ENCODE results near the gene ABCA5.

Gene ABCA5

GRCh38 chr17:69267219-69267618, 59.7 kb downstream of the ABCA5 start:
- no peaks in the 10 kb centered on the region for H3K4me1 Mint-ChIP-seq
- DNase-seq (no peak), ATAC-seq (replicated peaks) (no peak)
- H3K27ac Mint-ChIP-seq, result no peak overlapping the region
- no peaks in the 10 kb centered on the region for H3K9me3 Mint-ChIP-seq
- H3K36me3 Mint-ChIP-seq, result peaks cover 11 to 16% of the 10 kb centered on the region in 2 donors
- no peaks in the 10 kb centered on the region for H3K27me3 Mint-ChIP-seq
- no peak overlapping the region for H3K4me3 Mint-ChIP-seq

GRCh38 chr17:69265873-69266272, 61.1 kb downstream of the ABCA5 start:
- no peak overlapping the region for H3K4me3 Mint-ChIP-seq
- ATAC-seq (replicated peaks), result no peak
- H3K9me3 Mint-ChIP-seq, result no peaks in the 10 kb centered on the region
- no peak for DNase-seq
- peaks cover 11 to 16% of the 10 kb centered on the region in 2 donors for H3K36me3 Mint-ChIP-seq
- H3K27me3 Mint-ChIP-seq, result no peaks in the 10 kb centered on the region
- no peaks in the 10 kb centered on the region for H3K4me1 Mint-ChIP-seq
- no peak overlapping the region for H3K27ac Mint-ChIP-seq

- Mint-ChIP-seq H3K4me3 (no peak overlapping the region), H3K9me3 (no peaks in the 10 kb centered on the region), H3K4me1 (no peaks in the 10 kb centered on the region), H3K36me3 (peaks cover 8 to 21% of the 10 kb centered on the region in 2 donors), H3K27ac (no peak overlapping the region), H3K27me3 (no peaks in the 10 kb centered on the region)
- DNase-seq (no peak), ATAC-seq (replicated peaks) (no peak)
Observed at GRCh38 chr17:69254187-69254586, 72.7 kb downstream of the ABCA5 start.

- Mint-ChIP-seq H3K4me3 (no peak overlapping the region), H3K36me3 (peaks cover 8 to 17% of the 10 kb centered on the region in 2 donors), H3K4me1 (no peaks in the 10 kb centered on the region), H3K27me3 (no peaks in the 10 kb centered on the region), H3K9me3 (no peaks in the 10 kb centered on the region), H3K27ac (no peak overlapping the region)
- DNase-seq (no peak), ATAC-seq (replicated peaks) (no peak)
Observed at GRCh38 chr17:69250641-69251040, 76.3 kb downstream of the ABCA5 start.

GRCh38 chr17:69246726-69247375, 80.1 kb downstream of the ABCA5 start:
- H3K4me3 Mint-ChIP-seq, result no peak overlapping the region
- peak in 1 of 2 donors; percentile 38 for ATAC-seq (replicated peaks)

GRCh38 chr17:69246202-69246601, 80.7 kb downstream of the ABCA5 start:
- H3K9me3 Mint-ChIP-seq, result no peaks in the 10 kb centered on the region
- peaks cover 0 to 9% of the 10 kb centered on the region in 2 donors for H3K36me3 Mint-ChIP-seq
- DNase-seq, result no peak
- no peak overlapping the region for H3K27ac Mint-ChIP-seq
- H3K27me3 Mint-ChIP-seq, result no peaks in the 10 kb centered on the region
- no peak overlapping the region for H3K4me3 Mint-ChIP-seq
- H3K4me1 Mint-ChIP-seq, result no peaks in the 10 kb centered on the region
- ATAC-seq (replicated peaks), result no peak

More at GRCh38 chr17:69246726-69247375, 80.1 kb downstream of the ABCA5 start:
- DNase-seq, result no peak
- H3K27me3 Mint-ChIP-seq, result no peaks in the 10 kb centered on the region
- H3K9me3 Mint-ChIP-seq, result no peaks in the 10 kb centered on the region
- H3K27ac Mint-ChIP-seq, result no peak overlapping the region
- peaks cover 2 to 12% of the 10 kb centered on the region in 2 donors for H3K36me3 Mint-ChIP-seq
- H3K4me1 Mint-ChIP-seq, result no peaks in the 10 kb centered on the region

GRCh38 chr17:69245617-69246016, 81.3 kb downstream of the ABCA5 start:
- no peak overlapping the region for H3K27ac Mint-ChIP-seq
- no peak for ATAC-seq (replicated peaks)
- no peaks in the 10 kb centered on the region for H3K9me3 Mint-ChIP-seq

GRCh38 chr17:69239611-69240600, 87.0 kb downstream of the ABCA5 start:
- Mint-ChIP-seq H3K4me3 (no peak overlapping the region), H3K9me3 (no peaks in the 10 kb centered on the region), H3K4me1 (peaks cover 3 to 5% of the 10 kb centered on the region in 2 donors), H3K27me3 (no peaks in the 10 kb centered on the region), H3K27ac (no peak overlapping the region), H3K36me3 (peaks cover 0 to 9% of the 10 kb centered on the region in 2 donors)
- ATAC-seq (replicated peaks) (no peak), DNase-seq (no peak)

More at GRCh38 chr17:69245617-69246016, 81.3 kb downstream of the ABCA5 start:
- Mint-ChIP-seq H3K4me1 (no peaks in the 10 kb centered on the region), H3K4me3 (no peak overlapping the region), H3K36me3 (peaks cover 0 to 13% of the 10 kb centered on the region in 2 donors), H3K27me3 (no peaks in the 10 kb centered on the region)
- DNase-seq, result no peak

GRCh38 chr17:69236946-69237345, 90.0 kb downstream of the ABCA5 start:
- H3K4me3 Mint-ChIP-seq, result no peak overlapping the region
- H3K27ac Mint-ChIP-seq, result no peak overlapping the region
- H3K9me3 Mint-ChIP-seq, result peaks cover 3 to 10% of the 10 kb centered on the region in 2 donors
- H3K36me3 Mint-ChIP-seq, result peaks cover 0 to 13% of the 10 kb centered on the region in 2 donors
- peaks cover 3 to 5% of the 10 kb centered on the region in 2 donors for H3K4me1 Mint-ChIP-seq
- H3K27me3 Mint-ChIP-seq, result no peaks in the 10 kb centered on the region
- ATAC-seq (replicated peaks) (no peak), DNase-seq (no peak)

GRCh38 chr17:69236464-69236863, 90.5 kb downstream of the ABCA5 start:
- peaks cover 3 to 13% of the 10 kb centered on the region in 2 donors for H3K9me3 Mint-ChIP-seq
- H3K27ac Mint-ChIP-seq, result no peak overlapping the region
- peaks cover 0 to 13% of the 10 kb centered on the region in 2 donors for H3K36me3 Mint-ChIP-seq
- no peaks in the 10 kb centered on the region for H3K27me3 Mint-ChIP-seq
- DNase-seq (no peak), ATAC-seq (replicated peaks) (no peak)
- H3K4me1 Mint-ChIP-seq, result peaks cover 3 to 5% of the 10 kb centered on the region in 2 donors
- H3K4me3 Mint-ChIP-seq, result no peak overlapping the region

- peaks cover 10 to 13% of the 10 kb centered on the region in 2 donors for H3K9me3 Mint-ChIP-seq
- peaks cover 0 to 4% of the 10 kb centered on the region in 2 donors for H3K36me3 Mint-ChIP-seq
- DNase-seq (peak; percentile 78), ATAC-seq (replicated peaks) (peak; percentile 99)
- no peak overlapping the region for H3K4me3 Mint-ChIP-seq
- H3K27me3 Mint-ChIP-seq, result no peaks in the 10 kb centered on the region
- peak overlapping the region; percentile 4 for H3K27ac Mint-ChIP-seq
- peaks cover 3 to 5% of the 10 kb centered on the region in 2 donors for H3K4me1 Mint-ChIP-seq
Observed at GRCh38 chr17:69235338-69236058, 91.4 kb downstream of the ABCA5 start.

- Mint-ChIP-seq H3K27ac (no peak overlapping the region), H3K4me1 (peaks cover 4 to 18% of the 10 kb centered on the region in 2 donors), H3K4me3 (no peak overlapping the region), H3K36me3 (peaks cover 2 to 4% of the 10 kb centered on the region in 2 donors), H3K27me3 (no peaks in the 10 kb centered on the region), H3K9me3 (peaks cover 11 to 13% of the 10 kb centered on the region in 2 donors)
- no peak for DNase-seq
- no peak for ATAC-seq (replicated peaks)
Observed at GRCh38 chr17:69232650-69233049, 94.3 kb downstream of the ABCA5 start.

- DNase-seq, result no peak
- Mint-ChIP-seq H3K4me3 (no peak overlapping the region), H3K36me3 (peaks cover 2 to 4% of the 10 kb centered on the region in 2 donors), H3K27me3 (no peaks in the 10 kb centered on the region), H3K4me1 (peaks cover 4 to 25% of the 10 kb centered on the region in 2 donors), H3K9me3 (peaks cover 11 to 13% of the 10 kb centered on the region in 2 donors), H3K27ac (no peak overlapping the region)
- no peak for ATAC-seq (replicated peaks)
Observed at GRCh38 chr17:69231521-69231920, 95.4 kb downstream of the ABCA5 start.

- no peak for ATAC-seq (replicated peaks)
- H3K9me3 Mint-ChIP-seq, result peaks cover 11 to 13% of the 10 kb centered on the region in 2 donors
- H3K4me1 Mint-ChIP-seq, result peaks cover 4 to 25% of the 10 kb centered on the region in 2 donors
- no peak for DNase-seq
- no peak overlapping the region for H3K4me3 Mint-ChIP-seq
- no peaks in the 10 kb centered on the region for H3K27me3 Mint-ChIP-seq
- no peak overlapping the region for H3K27ac Mint-ChIP-seq
- peaks cover 2 to 4% of the 10 kb centered on the region in 2 donors for H3K36me3 Mint-ChIP-seq
Observed at GRCh38 chr17:69230939-69231338, 96.0 kb downstream of the ABCA5 start.

All from stimulated activated naive B cell treated with anti-CD40 and anti-IgM and Interleukin-4, amounts not matched to agents 10 μg/mL and 1 μg/mL and 100 μg/mL, for 72 hours (primary cell).